Kidney (tissue), 14 donors: ENCODE results near the gene DNAH17. TPM values are rescaled to one million over a fixed set of nuclear protein-coding genes. Genes with fewer than 3 reads are reported as not detected.
A peak's percentile ranks its signal among the peaks of the same experiment; 100 is the strongest.

ENCODE experiments used
- DNase-seq, 5 donors: peaks; one replicate each; pipeline ENCODE4 v3.0.0-alpha.2; 2013 to 2020
- FAIRE-seq: peaks from 2 replicates; lab custom pipeline; 2012; peaks lifted over from hg19 to GRCh38; lab: Jason Lieb, UNC
- H3K27ac ChIP-seq, 2 donors: one replicate each; pipeline ENCODE4 v1.7.0; 2013; ENCODE audit warnings: low read depth in 2 of 2, low read length in 2 of 2, inconsistent platforms in 1 of 2
- H3K27me3 ChIP-seq: one replicate; pipeline ENCODE4 v1.7.1; 2013; ENCODE audit warnings: low read length, inconsistent platforms; ENCODE audit not compliant: control insufficient read depth, insufficient read depth
- H3K36me3 ChIP-seq, 3 donors: one replicate each; pipeline versions ENCODE4 v1.7.0 to v1.7.1; 2013; ENCODE audit warnings: low read length in 3 of 3, control low read depth in 1 of 3, inconsistent platforms in 1 of 3; ENCODE audit not compliant: insufficient read depth in 3 of 3, control insufficient read depth in 2 of 3
- H3K4me1 ChIP-seq, 3 donors: one replicate each; pipeline versions ENCODE4 v1.7.0 to v1.7.1; 2013; ENCODE audit warnings: low read length in 3 of 3, inconsistent platforms in 1 of 3, low read depth in 1 of 3; ENCODE audit not compliant: control insufficient read depth in 2 of 3, insufficient read depth in 2 of 3
- H3K4me3 ChIP-seq, 3 donors: one replicate each; pipeline versions ENCODE4 v1.7.0 to v1.8.1; 2013; ENCODE audit warnings: low read length in 3 of 3, control low read depth in 1 of 3, inconsistent platforms in 1 of 3
- H3K9ac ChIP-seq, 3 donors: one replicate each; pipeline versions ENCODE4 v1.7.0 to v1.7.1; 2013; ENCODE audit warnings: low read length in 3 of 3, control low read depth in 1 of 3, inconsistent platforms in 1 of 3
- H3K9me3 ChIP-seq, 3 donors: one replicate each; pipeline versions ENCODE4 v1.7.0 to v1.7.1; 2013; ENCODE audit warnings: low read length in 3 of 3, control low read depth in 1 of 3, inconsistent platforms in 1 of 3; ENCODE audit not compliant: control insufficient read depth in 2 of 3, insufficient read depth in 1 of 3
- CTCF ChIP-seq: IDR thresholded peaks from 3 replicates; pipeline ENCODE4 v1.5.1; 2012; ENCODE audit warnings: mild to moderate bottlenecking, moderate library complexity, borderline replicate concordance; ENCODE audit not compliant: insufficient read depth; ENCODE audit errors: extremely low read depth
- intact Hi-C: fragments of 100-400 bp; cut with DNase I; formaldehyde crosslinking; loops from one replicate; pipeline ENCODE4 v1.11.1; 2022
- polyA plus RNA-seq: library from polyadenylated mRNA; stranded (reverse); fragments of 350-450 nt; fragmentation: Illumina TruSeq; extraction: RNeasy Lipid Tissue Mini Kit (QIAGEN cat#74804); gene quantifications from one replicate; pipeline ENCODE4 v1.2.3, GENCODE V29; 2014; ENCODE audit warnings: low read depth, low replicate concordance; ENCODE audit not compliant: insufficient read depth
- total RNA-seq: library from RNA; stranded (reverse); fragmentation: NEBNext Ultra II Directional; extraction: Animal tissue kit (Norgen Biotek cat#: 25700); gene quantifications from one replicate; pipeline ENCODE4 v1.2.1, GENCODE V29; 2021
- donor health status: control.
- donor health status: control.
- donor health status: control.
- donor health status: control.
- donor health status: control.
- donor health status: DM: yes; HTN: yes; CAD: no.
- donor health status: Normal renal cell carcinoma (clear cell type).

DNAH17 gene
- total and polyA plus RNA-seq, 2 donors from 2014 or later, result 0.09 to 0.17 TPM

GRCh38 chr17:78396441-78397337 lies 180.5 kb downstream of the DNAH17 start:
- DNase-seq, result no peak
- FAIRE-seq, result no peak
- no peak overlapping the region for H3K9ac ChIP-seq
- no peak overlapping the region for H3K27ac ChIP-seq
- no peak overlapping the region for H3K4me3 ChIP-seq
- H3K27me3 ChIP-seq, result no peaks in the 10 kb centered on the region
- no peak for TF ChIP-seq CTCF
- H3K36me3 ChIP-seq, result peaks cover 2 to 52% (median 34%) of the 10 kb centered on the region in 3 donors
- no peaks in the 10 kb centered on the region for H3K9me3 ChIP-seq
- intact Hi-C loops, result no loop called here
- H3K4me1 ChIP-seq, result no peaks in the 10 kb centered on the region

GRCh38 chr17:78395155-78395554 lies 182.0 kb downstream of the DNAH17 start:
- FAIRE-seq, result no peak

GRCh38 chr17:78394209-78394608 lies 183.0 kb downstream of the DNAH17 start:
- intact Hi-C loops, result no loop called here
- H3K27me3 ChIP-seq, result no peaks in the 10 kb centered on the region
- H3K9ac ChIP-seq, result no peak overlapping the region
- DNase-seq (peak in 3 of 5 donors; percentile 58 to 67 (median 66)), FAIRE-seq (no peak)
- peaks cover 0 to 31% (median 17%) of the 10 kb centered on the region in 3 donors for H3K36me3 ChIP-seq
- TF ChIP-seq CTCF, result no peak
- H3K27ac ChIP-seq, result no peak overlapping the region
- no peaks in the 10 kb centered on the region for H3K4me1 ChIP-seq
- no peak overlapping the region for H3K4me3 ChIP-seq
- no peaks in the 10 kb centered on the region for H3K9me3 ChIP-seq

More at GRCh38 chr17:78395155-78395554, 182.0 kb downstream of the DNAH17 start:
- TF ChIP-seq CTCF, result no peak
- Histone ChIP-seq H3K27me3 (no peaks in the 10 kb centered on the region), H3K4me1 (no peaks in the 10 kb centered on the region), H3K27ac (peak overlapping the region in 1 of 2 donors; percentile 56), H3K9ac (no peak overlapping the region), H3K36me3 (peaks cover 0 to 38% (median 24%) of the 10 kb centered on the region in 3 donors), H3K4me3 (no peak overlapping the region), H3K9me3 (no peaks in the 10 kb centered on the region)
- intact Hi-C loops, result no loop called here
- no peak for DNase-seq
